Neural progenitor cell (in vitro differentiated cells): Measurements from ENCODE around the gene OR51E2.

ENCODE experiments used
- EZH2 ChIP-seq: fragments of 200-600 bp; sonication (generic); IDR thresholded peaks from 2 replicates; pipeline ENCODE4 v1.6.1; 2017; ENCODE audit warnings: antibody characterized with exemption, mild to moderate bottlenecking, moderate library complexity
- EZH2phosphoT487 ChIP-seq: fragments of 200-600 bp; sonication (generic); IDR thresholded peaks from 2 replicates; pipeline ENCODE4 v1.6.1; 2017; ENCODE audit warnings: antibody characterized with exemption
- TF ChIP-seq, protein P1 (sequence below): fragments of 200-600 bp; sonication (generic); IDR thresholded peaks from 2 replicates; pipeline ENCODE4 v1.5.1; 2017; ENCODE audit warnings: antibody characterized with exemption, mild to moderate bottlenecking

DNA sequence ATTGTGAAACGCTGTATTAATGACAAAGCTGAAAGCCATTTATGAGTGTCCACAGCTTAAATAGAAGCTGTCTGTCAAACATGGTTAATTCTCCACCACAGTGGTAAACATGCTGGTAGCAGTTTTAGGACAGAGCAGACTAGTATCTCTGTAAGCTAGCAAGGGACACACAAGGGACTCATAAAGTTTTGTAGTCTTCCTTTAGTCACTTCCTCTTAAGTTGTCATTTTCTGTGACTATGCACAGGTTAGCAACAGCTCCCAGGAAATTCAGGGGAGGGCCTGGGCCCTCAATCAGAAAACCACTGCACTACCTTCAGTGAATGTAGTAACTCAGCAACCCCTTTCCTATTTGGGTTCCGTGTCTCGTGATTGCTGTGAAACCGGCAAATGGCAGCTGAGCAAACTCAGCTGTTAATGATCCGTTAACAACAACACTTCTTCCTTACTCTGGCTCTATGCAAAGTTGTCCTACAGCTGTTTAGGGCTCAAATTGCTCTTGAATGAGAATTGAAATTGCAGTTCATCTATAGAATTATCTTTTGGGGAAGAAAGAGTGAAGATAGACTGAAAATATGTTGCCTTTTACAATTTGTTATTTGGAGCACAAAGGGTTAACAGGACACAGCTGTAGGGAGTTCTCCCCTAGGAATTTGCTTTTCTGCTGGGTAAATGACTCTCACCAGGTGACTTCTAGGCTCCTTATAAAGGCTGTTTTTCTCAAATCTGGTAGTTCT is 6.6 kb upstream of the OR51E2 start, which contains the start of gene MMP26:
- TF ChIP-seq, protein P1, sequence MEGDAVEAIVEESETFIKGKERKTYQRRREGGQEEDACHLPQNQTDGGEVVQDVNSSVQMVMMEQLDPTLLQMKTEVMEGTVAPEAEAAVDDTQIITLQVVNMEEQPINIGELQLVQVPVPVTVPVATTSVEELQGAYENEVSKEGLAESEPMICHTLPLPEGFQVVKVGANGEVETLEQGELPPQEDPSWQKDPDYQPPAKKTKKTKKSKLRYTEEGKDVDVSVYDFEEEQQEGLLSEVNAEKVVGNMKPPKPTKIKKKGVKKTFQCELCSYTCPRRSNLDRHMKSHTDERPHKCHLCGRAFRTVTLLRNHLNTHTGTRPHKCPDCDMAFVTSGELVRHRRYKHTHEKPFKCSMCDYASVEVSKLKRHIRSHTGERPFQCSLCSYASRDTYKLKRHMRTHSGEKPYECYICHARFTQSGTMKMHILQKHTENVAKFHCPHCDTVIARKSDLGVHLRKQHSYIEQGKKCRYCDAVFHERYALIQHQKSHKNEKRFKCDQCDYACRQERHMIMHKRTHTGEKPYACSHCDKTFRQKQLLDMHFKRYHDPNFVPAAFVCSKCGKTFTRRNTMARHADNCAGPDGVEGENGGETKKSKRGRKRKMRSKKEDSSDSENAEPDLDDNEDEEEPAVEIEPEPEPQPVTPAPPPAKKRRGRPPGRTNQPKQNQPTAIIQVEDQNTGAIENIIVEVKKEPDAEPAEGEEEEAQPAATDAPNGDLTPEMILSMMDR, result no peak
- no peak for TF ChIP-seq EZH2
- no peak for TF ChIP-seq EZH2phosphoT487
